GM12892 (cell line): ENCODE measurements around the gene ACSF3.

Experiments used
- POLR2A ChIP-seq: IDR thresholded peaks from 2 replicates; pipeline ENCODE4 v1.6.1; 2011; ENCODE audit warnings: low read depth, low read length, control low read depth
- POLR2AphosphoS5 ChIP-seq: IDR thresholded peaks from 2 replicates; pipeline ENCODE4 v1.6.1; 2011; ENCODE audit warnings: low read depth, low read length, control low read depth

GRCh38 chr16:89134269-89134668 is 40.6 kb downstream of the ACSF3 start:
- TF ChIP-seq POLR2AphosphoS5 (no peak), POLR2A (no peak)
